Stimulated activated CD8-positive, alpha-beta memory T cell treated with anti-CD3 and anti-CD28 coated beads, Interleukin-7, amount 100 ng/mL, for 48 hours (primary cell): ENCODE results near the gene PRSS8.
"Not testable (repeated sequence)": the region's sequence is repeated elsewhere in the genome, so short reads cannot be mapped to it uniquely, and the experiment has no call there.

Source experiments
- DNase-seq, 2 donors: peaks; one replicate each; pipeline ENCODE4 v3.0.0-alpha.2; 2020; ENCODE audit warnings: low read depth in 1 of 2; ENCODE audit errors: extremely low read depth in 1 of 2

Gene PRSS8

GRCh38 chr16:31135535-31136286, at the start of gene PRSS8:
Gene PRSS8 (minus strand): TSS chr16:31135727. CDS start chr16:31135498, 229 bp downstream.
- DNase-seq: no peak

GRCh38 chr16:31184888-31185287, 49.4 kb upstream of the PRSS8 start:
- no peak for DNase-seq

GRCh38 chr16:31183432-31184428, 48.2 kb upstream of the PRSS8 start:
- no peak for DNase-seq

GRCh38 chr16:31182391-31182790, 46.9 kb upstream of the PRSS8 start:
- no peak for DNase-seq

- no peak for DNase-seq
These were observed 45.7 kb upstream of the PRSS8 start for GRCh38 chr16:31181102-31181830.

GRCh38 chr16:31179747-31180459, 44.4 kb upstream of the PRSS8 start, which contains the start of gene FUS:
Gene FUS (plus strand): TSS chr16:31180139. CDS start chr16:31180215, 76 bp downstream.
- peak; percentile 65 to 84 for DNase-seq

GRCh38 chr16:31179219-31179746, 43.8 kb upstream of the PRSS8 start:
- DNase-seq: peak in 1 of 2 donors; percentile 72

GRCh38 chr16:31177136-31177535, 41.6 kb upstream of the PRSS8 start:
- DNase-seq: peak in 1 of 2 donors; percentile 53

GRCh38 chr16:31170048-31170447, 34.5 kb upstream of the PRSS8 start:
- not testable (repeated sequence) for DNase-seq

GRCh38 chr16:31168848-31169247, 33.3 kb upstream of the PRSS8 start:
- DNase-seq: no peak

GRCh38 chr16:31167315-31167714, 31.8 kb upstream of the PRSS8 start:
- DNase-seq: no peak

- no peak for DNase-seq
These were observed 21.6 kb upstream of the PRSS8 start for GRCh38 chr16:31157136-31157535.

- not testable (repeated sequence) for DNase-seq
These were observed 15.4 kb upstream of the PRSS8 start for GRCh38 chr16:31150976-31151375.

GRCh38 chr16:31149894-31150890, 14.7 kb upstream of the PRSS8 start, which contains the start of gene PRSS36:
Gene PRSS36 (minus strand): TSS chr16:31150066. CDS start chr16:31150035, 31 bp downstream.
- no peak for DNase-seq

GRCh38 chr16:31149332-31149731, 13.8 kb upstream of the PRSS8 start:
- no peak for DNase-seq

GRCh38 chr16:31148896-31149295, 13.4 kb upstream of the PRSS8 start:
- DNase-seq: no peak

GRCh38 chr16:31148281-31148728, 12.8 kb upstream of the PRSS8 start:
- peak in 1 of 2 donors; percentile 5 for DNase-seq

- DNase-seq: no peak
These were observed 12.0 kb upstream of the PRSS8 start for GRCh38 chr16:31147574-31147973.
